HEK293T (cell line): ENCODE results near the gene GNAQ.

Source experiments
- ARNT ChIP-seq: fragments of 450-650 bp; IDR thresholded peaks from 2 replicates; pipeline ENCODE4 v1.6.1; 2017; ENCODE audit warnings: mild to moderate bottlenecking
- BHLHE40 ChIP-seq: fragments of 450-650 bp; IDR thresholded peaks from 2 replicates; pipeline ENCODE4 v1.6.1; 2016; ENCODE audit warnings: mild to moderate bottlenecking, moderate library complexity, borderline replicate concordance
- CTBP1 ChIP-seq: fragments of 450-650 bp; IDR thresholded peaks from 2 replicates; pipeline ENCODE4 v1.6.1; 2016; ENCODE audit warnings: borderline replicate concordance
- FOXA1 ChIP-seq: fragments of 450-650 bp; IDR thresholded peaks from 2 replicates; pipeline ENCODE4 v1.6.1; 2016; ENCODE audit warnings: mild to moderate bottlenecking
- LEF1 ChIP-seq: fragments of 450-650 bp; IDR thresholded peaks from 2 replicates; pipeline ENCODE4 v1.6.1; 2017; ENCODE audit warnings: mild to moderate bottlenecking, borderline replicate concordance
- SP1 ChIP-seq: fragments of 450-650 bp; IDR thresholded peaks from 2 replicates; pipeline ENCODE4 v1.6.1; 2017
- TARDBP ChIP-seq: fragments of 450-650 bp; IDR thresholded peaks from 2 replicates; pipeline ENCODE4 v1.6.1; 2016
- ZNF384 ChIP-seq: fragments of 450-650 bp; IDR thresholded peaks from 2 replicates; pipeline ENCODE4 v1.6.1; 2016

GRCh38 chr9:77983320-77983662 lies 48.3 kb downstream of the GNAQ start:
- TF ChIP-seq ARNT (no peak), CTBP1 (no peak), BHLHE40 (no peak), LEF1 (no peak), TARDBP (no peak), ZNF384 (no peak), SP1 (no peak), FOXA1 (no peak)
